Adrenal gland (tissue), 5 donors: ENCODE measurements around the gene NELL2.

Source experiments
- CTCF ChIP-seq, 6 experiments: fragments of 450-650 bp in 4 of 6; fragments of 200-600 bp in 2 of 6; sonication (generic) in 1 of 6; IDR thresholded peaks; 1 replicate in 5 of 6; 2 replicates in 1 of 6; pipeline versions ENCODE4 v1.5.1 to v1.8.0; 2016 to 2021; ENCODE audit warnings: antibody characterized with exemption in 6 of 6, mild to moderate bottlenecking in 2 of 6, moderate library complexity in 1 of 6
- POLR2A ChIP-seq, 2 donors: fragments of 450-650 bp; IDR thresholded peaks; one replicate each; pipeline ENCODE4 v1.6.1; 2017; ENCODE audit warnings: antibody characterized with exemption in 2 of 2, mild to moderate bottlenecking in 2 of 2, moderate library complexity in 1 of 2
- donor health status: DM: no; HTN: no; CAD: no.

GRCh38 chr12:44775901-44776300 lies 100.2 kb downstream of the NELL2 start:
- TF ChIP-seq CTCF (IDR thresholded peaks at IDR 0.05) (no peak), POLR2A (IDR thresholded peaks at IDR 0.05) (no peak)
